Psoas muscle (tissue), 8 donors: ENCODE data around the gene CLDN8. TPM values are rescaled to one million over a fixed set of nuclear protein-coding genes. Genes with fewer than 3 reads are reported as not detected.

Source experiments
- ATAC-seq, 4 donors: fragments of 200-7000 bp; cut with Tn5 transposase; one replicate each; pipeline ENCODE4 v1.9.1; 2020; ENCODE audit warnings: moderate library complexity in 3 of 4, mild to moderate bottlenecking in 2 of 4
- DNase-seq, 2 donors: peaks; one replicate each; pipeline ENCODE4 v3.0.0-alpha.2; 2020
- H3K27ac ChIP-seq: fragments of 200-600 bp; one replicate; pipeline ENCODE4 v1.8.0; 2022
- H3K27me3 ChIP-seq, 3 donors: fragments of 200-600 bp in 1 of 3; one replicate each; pipeline versions ENCODE4 v1.6.1 to v1.8.0; 2013 to 2022; ENCODE audit warnings: low read length in 2 of 3, mild to moderate bottlenecking in 2 of 3, moderate library complexity in 1 of 3; ENCODE audit not compliant: insufficient read depth in 3 of 3
- H3K36me3 ChIP-seq, 2 donors: fragments of 200-600 bp in 1 of 2; one replicate each; pipeline versions ENCODE4 v1.6.1 to v1.8.0; 2013 to 2022; ENCODE audit warnings: low read depth in 1 of 2, mild to moderate bottlenecking in 1 of 2, moderate library complexity in 1 of 2; ENCODE audit not compliant: insufficient read depth in 1 of 2
- H3K4me1 ChIP-seq: fragments of 200-600 bp; one replicate; pipeline ENCODE4 v1.8.0; 2022
- H3K4me3 ChIP-seq: fragments of 200-600 bp; one replicate; pipeline ENCODE4 v1.8.0; 2022; ENCODE audit warnings: mild to moderate bottlenecking
- H3K9me3 ChIP-seq: fragments of 200-600 bp; one replicate; pipeline ENCODE4 v1.8.0; 2022
- CTCF ChIP-seq: fragments of 200-600 bp; IDR thresholded peaks from one replicate; pipeline ENCODE4 v1.8.0; 2022; ENCODE audit warnings: antibody characterized with exemption
- WGBS, 3 donors: extraction: QIAGEN DNeasy Blood & Tissue Kit; methylation state at CpG; one replicate each; pipeline versions ENCODE4 v1.1.6 to v1.1.7; 2013; 5-methylcytosine and 5-hydroxymethylcytosine counted together
- intact Hi-C, 2 donors: fragments of 100-400 bp; cut with DNase I; formaldehyde crosslinking; loops; one replicate each; pipeline versions ENCODE4 v1.11.0 to v1.14.2; 2022
- polyA plus RNA-seq, 3 donors: library from polyadenylated mRNA; stranded (reverse); fragments of 200-250 nt; gene quantifications; one replicate each; pipeline ENCODE4 v1.2.3, GENCODE V29; 2013
- total RNA-seq, 4 donors: library from RNA; stranded (reverse); fragmentation: NEBNext Ultra II Directional in 2 of 4; extraction: Animal tissue kit (Norgen Biotek cat#: 25700) in 2 of 4; gene quantifications; one replicate each; pipeline versions ENCODE4 v1.2.1 to v1.2.4, GENCODE V29; 2021 to 2023
- donor health status: healthy with polysubstance abuse.
- donor health status: DM: no; HTN: no; CAD: no; lungs with moderate emphysema.
- donor health status: Bipolar disorder and iron deficiency.
- donor health status: healthy.
- donor health status: DM: yes; HTN: yes; CAD: no.
- donor health status: DM: no; HTN: no; CAD: no.
- donor health status: DM: no; HTN: no; CAD: no.
- donor health status: DM: yes; HTN: yes; CAD: no.

Gene CLDN8
- total and polyA plus RNA-seq, 7 donors = not detected

- no peak overlapping the region for H3K4me3 ChIP-seq
- intact Hi-C loops = no loop called here
- no peaks in the 10 kb centered on the region for H3K27me3 ChIP-seq
- no peaks in the 10 kb centered on the region for H3K9me3 ChIP-seq
- 84 to 93% (median 85%) methylated on average over 1 of the region's 1 CpG for WGBS, 3 donors
- DNase-seq = no peak
- no peaks in the 10 kb centered on the region for H3K4me1 ChIP-seq
- ATAC-seq = no peak
- H3K36me3 ChIP-seq = no peaks in the 10 kb centered on the region
- no peak for TF ChIP-seq CTCF
- no peak overlapping the region for H3K27ac ChIP-seq
These were observed 22.3 kb upstream of the CLDN8 start for GRCh38 chr21:30238168-30238567.

GRCh38 chr21:30234643-30235042 lies 18.7 kb upstream of the CLDN8 start:
- intact Hi-C loops = no loop called here
- H3K4me3 ChIP-seq = no peak overlapping the region
- no peaks in the 10 kb centered on the region for H3K27me3 ChIP-seq
- no peak for ATAC-seq
- 42 to 50% (median 44%) methylated on average over 2 of the region's 2 CpGs for WGBS, 3 donors
- no peak for DNase-seq
- no peaks in the 10 kb centered on the region for H3K36me3 ChIP-seq
- no peak overlapping the region for H3K27ac ChIP-seq
- no peaks in the 10 kb centered on the region for H3K9me3 ChIP-seq
- H3K4me1 ChIP-seq = no peaks in the 10 kb centered on the region
- no peak for TF ChIP-seq CTCF

GRCh38 chr21:30234050-30234449 lies 18.2 kb upstream of the CLDN8 start:
- no peaks in the 10 kb centered on the region for H3K4me1 ChIP-seq
- no peaks in the 10 kb centered on the region for H3K27me3 ChIP-seq
- intact Hi-C loops = no loop called here
- WGBS, 3 donors = 34 to 37% (median 34%) methylated on average over 3 of the region's 3 CpGs
- DNase-seq (no peak), ATAC-seq (no peak)
- TF ChIP-seq CTCF = no peak
- no peak overlapping the region for H3K4me3 ChIP-seq
- no peaks in the 10 kb centered on the region for H3K9me3 ChIP-seq
- H3K36me3 ChIP-seq = no peaks in the 10 kb centered on the region
- no peak overlapping the region for H3K27ac ChIP-seq

DNA sequence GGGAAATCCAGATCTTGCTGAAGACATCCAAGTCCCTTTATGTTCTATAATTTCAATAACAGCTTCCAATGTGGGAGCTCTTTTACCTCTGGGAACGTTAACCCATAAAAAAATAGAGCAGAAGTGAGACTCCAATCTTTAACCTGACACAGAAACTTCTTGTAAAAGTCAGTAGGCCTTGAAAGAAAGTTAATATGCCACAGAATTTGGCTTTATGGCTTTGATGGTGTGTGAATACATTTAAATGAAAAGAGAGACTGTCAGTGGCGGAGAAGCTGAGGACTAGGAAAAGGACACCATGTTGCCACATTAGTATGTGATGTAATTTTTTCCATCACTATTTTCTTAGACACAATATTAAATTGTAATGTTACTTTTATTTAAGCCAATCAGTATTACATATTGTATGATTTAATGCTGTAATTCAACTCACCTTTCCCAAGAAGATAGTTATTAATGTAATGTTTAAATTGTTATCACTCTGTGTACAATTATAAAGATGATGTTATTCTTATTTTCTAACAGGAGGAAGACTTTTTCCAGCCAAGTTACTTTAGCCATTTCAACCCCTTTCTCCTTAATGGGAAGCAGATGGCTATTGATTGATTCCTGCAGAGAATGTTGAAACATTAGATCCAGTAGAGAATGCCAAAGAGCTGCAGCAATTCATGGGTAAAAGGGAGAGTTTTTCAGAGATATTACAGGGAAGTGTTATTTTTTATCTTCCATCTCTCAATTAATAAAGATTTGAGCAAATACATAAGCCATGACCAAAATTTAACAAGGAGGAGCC lies 17.5 kb upstream of the CLDN8 start:
- Histone ChIP-seq H3K4me3 (no peak overlapping the region), H3K27me3 (no peaks in the 10 kb centered on the region), H3K4me1 (no peaks in the 10 kb centered on the region), H3K36me3 (no peaks in the 10 kb centered on the region), H3K27ac (no peak overlapping the region), H3K9me3 (no peaks in the 10 kb centered on the region)
- no peak for DNase-seq
- WGBS, 3 donors = 51 to 53% (median 52%) methylated on average over 2 of the region's 2 CpGs
- TF ChIP-seq CTCF = no peak
- no peak for ATAC-seq
- intact Hi-C loops = no loop called here

GRCh38 chr21:30232011-30232410 lies 16.1 kb upstream of the CLDN8 start:
- Histone ChIP-seq H3K9me3 (no peaks in the 10 kb centered on the region), H3K36me3 (no peaks in the 10 kb centered on the region), H3K27me3 (no peaks in the 10 kb centered on the region), H3K4me1 (no peaks in the 10 kb centered on the region), H3K27ac (no peak overlapping the region), H3K4me3 (no peak overlapping the region)
- TF ChIP-seq CTCF = no peak
- ATAC-seq = no peak
- WGBS, 3 donors = 96 to 100% (median 99%) methylated on average over 1 of the region's 1 CpG
- DNase-seq = no peak
- intact Hi-C loops = no loop called here
